ENCODE results near the gene DENND1B. TPM values are rescaled to one million over a fixed set of nuclear protein-coding genes. Genes with fewer than 3 reads are reported as not detected.

DENND1B gene
- polyA plus RNA-seq, 1 of the 3 experiments (the other 2 are of a cell fraction): 1.4 TPM

- no peak for DNase-seq
- H3K9me2 ChIP-seq: no peaks in the 10 kb centered on the region
- H3K9ac ChIP-seq: no peak overlapping the region
- H3K4me3 ChIP-seq (ENCODE audit: low read depth in 2 of 2, low read length in 1 of 2): no peak overlapping the region
- no peak overlapping the region for H2AFZ ChIP-seq (ENCODE audit: low read depth)
- H3K9me3 ChIP-seq: no peaks in the 10 kb centered on the region
- H3K27ac ChIP-seq (ENCODE audit: low read depth in 2 of 2, low read length in 1 of 2): no peak overlapping the region
- no peaks in the 10 kb centered on the region for H4K20me1 ChIP-seq (ENCODE audit: insufficient read depth)
- WGBS (ENCODE audit: low lambda C conversion rate): 84% methylated on average over 1 of the region's 1 CpG
- ChIA-PET POLR2A (no interaction called here), CTCF (interaction anchor here (0.6 to 1.0 kb wide), 2 partner anchors 15 to 152 kb away, joined by 3 read pairs; no protein-coding TSS in a partner anchor)
- H3K36me3 ChIP-seq (replicated peaks in 1 of 2; ENCODE audit: control insufficient read depth in 1 of 2, insufficient read depth in 2 of 2, low read length in 1 of 2): no peaks in the 10 kb centered on the region
- H3F3A ChIP-seq (replicated peaks; ENCODE audit: insufficient read depth): no peaks in the 10 kb centered on the region
- H3K4me1 ChIP-seq (ENCODE audit: control insufficient read depth in 1 of 2, insufficient read depth in 2 of 2, low read depth in 1 of 2, low read length in 1 of 2): peaks cover 4 to 6% of the 10 kb centered on the region in 2 experiments; a peak in 3 of 4 replicates
- TF ChIP-seq USF1 (IDR thresholded peaks at IDR 0.05; ENCODE audit: borderline replicate concordance, low read depth) (no peak), SMC3 (IDR thresholded peaks at IDR 0.05; ENCODE audit: low read depth, low read length) (no peak), GABPA (IDR thresholded peaks at IDR 0.05; ENCODE audit: low read depth) (no peak), RCOR1 (IDR thresholded peaks at IDR 0.05; ENCODE audit: low read length) (no peak), RFX5 (IDR thresholded peaks at IDR 0.05; ENCODE audit: low read length) (no peak), TAF1 (IDR thresholded peaks at IDR 0.05; ENCODE audit: borderline replicate concordance, low read depth, low read length) (no peak), YY1 (IDR thresholded peaks at IDR 0.05; ENCODE audit: low read depth) (no peak), EZH2phosphoT487 (IDR thresholded peaks at IDR 0.05; ENCODE audit: borderline replicate concordance, low read depth) (no peak), TEAD4 (IDR thresholded peaks at IDR 0.05; ENCODE audit: borderline replicate concordance, insufficient read depth) (no peak), EP300 (IDR thresholded peaks at IDR 0.05; ENCODE audit: borderline replicate concordance in 1 of 2, low read depth in 1 of 2, low read length in 1 of 2) (no peak)
- H3K4me2 ChIP-seq: no peak overlapping the region
- no peaks in the 10 kb centered on the region for H3K27me3 ChIP-seq (ENCODE audit: insufficient read depth)
- H3K79me2 ChIP-seq (ENCODE audit: insufficient read depth): no peaks in the 10 kb centered on the region
Measured at GRCh38 chr1:197671140-197671539, 104.1 kb downstream of the DENND1B start.

- H3K9ac ChIP-seq: no peak overlapping the region
- no peaks in the 10 kb centered on the region for H3K36me3 ChIP-seq (replicated peaks in 1 of 2; ENCODE audit: control insufficient read depth in 1 of 2, insufficient read depth in 2 of 2, low read length in 1 of 2)
- no peak overlapping the region for H3K27ac ChIP-seq (ENCODE audit: low read depth in 2 of 2, low read length in 1 of 2)
- peaks cover 0 to 4% of the 10 kb centered on the region in 2 experiments; a peak in 2 of 4 replicates for H3K4me1 ChIP-seq (ENCODE audit: control insufficient read depth in 1 of 2, insufficient read depth in 2 of 2, low read depth in 1 of 2, low read length in 1 of 2)
- WGBS (ENCODE audit: low lambda C conversion rate): 94% methylated on average over 11 of the region's 11 CpGs
- H3K79me2 ChIP-seq (ENCODE audit: insufficient read depth): no peaks in the 10 kb centered on the region
- H3K4me3 ChIP-seq (ENCODE audit: low read depth in 2 of 2, low read length in 1 of 2): no peak overlapping the region
- no peaks in the 10 kb centered on the region for H3K9me2 ChIP-seq
- POLR2A ChIA-PET: no interaction called here
- no peaks in the 10 kb centered on the region for H3K27me3 ChIP-seq (ENCODE audit: insufficient read depth)
- no peak overlapping the region for H3K4me2 ChIP-seq
- H4K20me1 ChIP-seq (ENCODE audit: insufficient read depth): no peaks in the 10 kb centered on the region
- H3K9me3 ChIP-seq: no peaks in the 10 kb centered on the region
- CTCF ChIA-PET: no interaction called here
- no peaks in the 10 kb centered on the region for H3F3A ChIP-seq (replicated peaks; ENCODE audit: insufficient read depth)
- DNase-seq: no peak
- no peak overlapping the region for H2AFZ ChIP-seq (ENCODE audit: low read depth)
- TF ChIP-seq NRF1 (IDR thresholded peaks at IDR 0.05; ENCODE audit: low read depth, low read length): no peak
- TF ChIP-seq NFIC (IDR thresholded peaks at IDR 0.05; ENCODE audit: borderline replicate concordance): no peak
- TF ChIP-seq TCF12 (IDR thresholded peaks at IDR 0.05): no peak
- no peak for TF ChIP-seq MXI1 (IDR thresholded peaks at IDR 0.05; ENCODE audit: low read depth, low read length)
- TF ChIP-seq FOXJ3 (CRISPR knock-in tag; IDR thresholded peaks at IDR 0.05): no peak
- no peak for TF ChIP-seq RCOR1 (IDR thresholded peaks at IDR 0.05; ENCODE audit: low read length)
- no peak for TF ChIP-seq CHD2 (IDR thresholded peaks at IDR 0.05; ENCODE audit: low read length, partially characterized antibody)
- no peak for TF ChIP-seq GATA2 (CRISPR knock-in tag; IDR thresholded peaks at IDR 0.05)
- TF ChIP-seq TEAD4 (IDR thresholded peaks at IDR 0.05; ENCODE audit: borderline replicate concordance, insufficient read depth): no peak
- no peak for TF ChIP-seq EZH2phosphoT487 (IDR thresholded peaks at IDR 0.05; ENCODE audit: borderline replicate concordance, low read depth)
- no peak for TF ChIP-seq MAX (IDR thresholded peaks at IDR 0.05; ENCODE audit: low read depth)
- TF ChIP-seq FOXM1 (IDR thresholded peaks at IDR 0.05; ENCODE audit: low read depth): no peak
- TF ChIP-seq EP300 (IDR thresholded peaks at IDR 0.05; ENCODE audit: borderline replicate concordance in 1 of 2, low read depth in 1 of 2, low read length in 1 of 2): no peak
- TF ChIP-seq PBX3 (IDR thresholded peaks at IDR 0.05): no peak
- TF ChIP-seq IRF3 (IDR thresholded peaks at IDR 0.05; ENCODE audit: low read depth, low read length): no peak
- no peak for TF ChIP-seq REST (IDR thresholded peaks at IDR 0.05; ENCODE audit: low read depth, low read length)
Measured at GRCh38 chr1:197666769-197667285, 108.5 kb downstream of the DENND1B start.
